ENCODE data around the gene SLC35G6.
"Not testable (repeated sequence)": the region's sequence is repeated elsewhere in the genome, so short reads cannot be mapped to it uniquely, and the experiment has no call there.

Gene SLC35G6

DNA sequence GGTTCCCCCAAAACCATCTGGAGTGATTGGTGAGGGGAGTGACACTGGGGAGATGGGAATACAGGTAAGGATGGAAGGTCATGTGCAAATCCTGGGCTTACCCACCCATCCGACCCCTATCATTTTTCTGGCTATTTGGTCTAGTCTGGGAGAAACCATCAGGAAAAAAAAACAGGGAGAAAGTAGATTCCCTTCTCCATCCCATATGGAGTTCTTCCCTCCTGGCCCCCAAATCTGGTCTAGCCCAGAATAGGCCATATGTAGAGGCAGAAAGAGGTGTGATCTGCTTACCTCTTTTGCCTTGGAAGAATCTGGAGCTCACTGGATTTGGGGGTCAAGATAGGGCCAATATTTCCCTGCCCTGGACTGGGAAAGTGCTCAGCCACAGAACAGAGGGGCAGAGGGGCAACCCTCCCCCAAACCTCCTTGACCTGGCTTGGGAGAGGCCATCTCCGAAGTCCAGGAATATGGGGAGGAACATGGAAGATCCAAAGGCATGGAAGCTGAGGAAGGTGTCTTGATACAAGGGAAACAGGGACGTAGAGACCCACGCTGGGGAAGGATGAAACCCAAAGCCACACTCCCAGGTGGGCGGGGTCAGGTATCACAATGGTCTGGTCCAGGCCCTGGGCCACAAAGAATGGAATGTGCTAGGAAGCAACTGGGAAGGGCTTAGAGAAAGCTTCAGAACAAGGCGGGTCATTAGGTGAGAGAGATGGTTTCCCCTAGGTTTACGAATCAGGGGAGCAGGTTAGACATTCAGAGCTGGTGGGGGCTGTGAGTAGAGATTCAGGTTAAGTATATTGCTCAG lies 20.2 kb upstream of the SLC35G6 start:
- no peak for DNase-seq

DNA sequence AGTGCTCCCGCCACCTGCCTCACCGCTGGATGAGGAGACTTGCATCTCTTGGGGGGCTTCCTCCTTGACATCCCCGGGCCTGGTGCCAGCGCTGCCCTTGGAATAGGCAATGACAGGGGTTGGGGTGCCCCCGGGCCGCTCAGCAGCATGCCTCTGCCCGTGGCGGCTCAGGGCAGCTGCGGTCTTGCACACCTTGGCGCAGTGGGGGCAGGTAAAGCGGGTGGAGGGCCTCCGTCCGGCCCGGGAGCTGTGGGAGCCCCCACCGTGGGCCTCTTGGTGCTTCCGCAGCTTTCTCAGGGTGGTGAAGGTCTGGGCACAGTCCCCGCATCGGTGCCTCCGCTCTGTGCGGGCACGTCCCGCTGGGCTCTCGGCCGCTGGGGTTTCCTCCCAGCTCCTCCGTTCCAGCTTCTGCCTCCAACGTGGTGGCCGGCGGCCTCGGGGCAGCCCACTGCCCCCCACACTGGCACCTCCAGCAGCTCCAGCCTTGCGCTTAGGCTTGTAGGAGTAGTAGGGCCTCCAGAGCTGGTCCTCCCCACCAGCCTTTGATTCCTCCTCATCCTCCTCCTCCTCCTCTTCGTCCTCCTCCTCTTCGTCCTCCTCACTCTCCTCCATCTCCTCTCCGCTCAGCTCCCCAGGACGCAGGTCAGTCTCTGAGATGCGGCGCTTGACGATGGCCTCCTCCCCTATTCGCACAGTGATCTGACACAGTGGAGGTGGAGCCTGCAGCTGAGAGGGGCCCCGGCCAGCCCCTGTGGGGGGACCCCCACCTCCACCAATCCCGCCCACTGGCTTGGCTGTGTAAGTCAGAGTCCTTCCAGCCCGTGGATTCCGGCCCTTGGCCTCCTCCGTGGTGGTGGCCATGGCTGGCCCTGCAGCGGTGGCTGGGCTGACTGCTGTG lies 18.5 kb upstream of the SLC35G6 start:
- no peak for DNase-seq

DNA sequence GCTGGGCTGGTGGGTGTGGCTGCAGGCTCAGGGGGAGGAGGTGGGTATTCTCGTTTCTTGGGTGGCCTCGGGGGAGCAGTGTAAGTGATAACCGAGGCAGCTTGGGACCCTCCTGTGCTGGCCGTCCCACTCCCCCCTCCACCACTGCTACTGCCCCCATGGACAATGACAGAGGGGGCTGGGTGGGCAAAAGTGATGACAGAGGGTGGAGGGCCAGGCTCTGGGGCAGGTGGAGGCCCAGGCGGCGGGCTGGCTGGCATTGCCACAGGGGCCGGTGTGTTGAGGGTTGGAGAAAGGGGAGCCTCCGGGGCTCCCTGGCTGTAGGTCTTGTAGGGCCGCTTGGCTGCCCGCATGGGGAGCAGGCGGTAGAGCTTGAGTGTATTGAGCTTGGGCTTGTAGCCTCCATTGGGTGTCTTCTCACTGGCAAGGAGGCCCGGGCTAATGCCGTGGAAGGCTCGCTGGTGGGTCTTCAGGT lies 17.8 kb upstream of the SLC35G6 start:
- DNase-seq, result no peak

DNA sequence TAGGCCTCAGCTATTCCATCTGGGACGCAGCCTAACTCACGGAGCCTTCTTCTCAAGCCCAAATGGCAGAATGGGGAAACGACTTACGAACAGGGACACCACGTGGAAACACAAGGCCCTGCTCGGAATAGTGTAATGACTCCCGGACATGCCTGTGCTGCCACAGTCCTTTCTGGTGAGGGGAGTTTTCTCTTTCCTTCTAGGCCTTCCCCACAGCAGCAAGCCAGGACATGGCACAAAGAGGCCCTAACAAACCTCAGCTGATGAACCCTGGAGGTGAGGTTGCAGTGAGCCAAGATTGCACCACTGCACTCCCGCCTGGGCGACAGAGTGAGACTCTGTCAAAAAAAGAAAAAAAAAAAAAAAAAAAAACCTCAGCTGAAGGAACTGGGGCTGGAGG lies 17.2 kb upstream of the SLC35G6 start:
- DNase-seq, result no peak

DNA sequence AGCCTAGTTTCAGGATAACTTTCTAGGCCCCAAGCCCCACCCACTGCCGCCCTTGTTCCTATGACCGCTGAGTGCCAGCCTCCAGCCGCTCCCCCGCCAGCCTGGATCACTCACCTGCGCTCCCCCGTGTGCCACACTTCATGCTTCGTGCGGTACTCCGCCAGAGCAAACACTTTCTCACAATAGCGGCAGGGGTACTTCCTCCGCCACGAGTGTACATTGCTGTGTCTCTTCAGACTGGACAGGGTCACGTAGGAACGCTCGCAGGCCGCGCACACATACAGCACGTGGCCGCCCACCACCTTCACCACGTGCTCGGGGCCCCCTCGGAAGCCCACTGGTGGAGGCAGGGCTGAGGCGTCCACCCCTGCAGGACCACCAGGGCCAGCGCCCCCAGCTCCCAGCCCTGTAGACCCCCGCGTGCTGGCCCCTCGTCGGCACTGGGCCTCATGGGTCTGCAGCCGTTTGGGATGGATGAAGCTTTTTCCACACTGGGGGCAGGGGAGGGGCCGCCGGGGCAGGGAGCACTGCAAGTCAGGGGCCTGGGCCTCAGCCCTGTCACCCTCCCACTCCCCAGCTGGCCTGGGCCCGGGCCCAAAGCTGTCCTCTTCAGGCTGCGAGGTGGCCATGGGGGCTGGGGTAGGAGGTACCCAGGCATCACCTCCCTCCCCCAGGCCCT lies 15.5 kb upstream of the SLC35G6 start:
- no peak for DNase-seq

DNA sequence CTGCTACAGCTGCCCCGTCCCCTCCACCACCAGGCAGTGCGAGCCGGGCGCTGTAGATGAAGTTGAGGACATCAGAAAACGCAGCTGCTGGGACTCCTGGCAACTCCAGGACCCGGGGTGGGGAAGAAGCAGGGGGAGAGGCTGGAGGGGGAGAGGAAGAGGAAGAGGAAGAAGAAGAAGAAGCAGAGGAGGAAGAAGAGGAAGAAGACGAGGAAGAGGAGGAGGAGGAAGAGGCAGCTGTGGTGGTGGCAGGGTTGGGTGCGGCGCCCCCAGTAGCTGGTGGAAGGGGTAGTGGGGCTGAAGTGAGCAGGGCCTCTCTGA lies 15.0 kb upstream of the SLC35G6 start:
- DNase-seq, result no peak

DNA sequence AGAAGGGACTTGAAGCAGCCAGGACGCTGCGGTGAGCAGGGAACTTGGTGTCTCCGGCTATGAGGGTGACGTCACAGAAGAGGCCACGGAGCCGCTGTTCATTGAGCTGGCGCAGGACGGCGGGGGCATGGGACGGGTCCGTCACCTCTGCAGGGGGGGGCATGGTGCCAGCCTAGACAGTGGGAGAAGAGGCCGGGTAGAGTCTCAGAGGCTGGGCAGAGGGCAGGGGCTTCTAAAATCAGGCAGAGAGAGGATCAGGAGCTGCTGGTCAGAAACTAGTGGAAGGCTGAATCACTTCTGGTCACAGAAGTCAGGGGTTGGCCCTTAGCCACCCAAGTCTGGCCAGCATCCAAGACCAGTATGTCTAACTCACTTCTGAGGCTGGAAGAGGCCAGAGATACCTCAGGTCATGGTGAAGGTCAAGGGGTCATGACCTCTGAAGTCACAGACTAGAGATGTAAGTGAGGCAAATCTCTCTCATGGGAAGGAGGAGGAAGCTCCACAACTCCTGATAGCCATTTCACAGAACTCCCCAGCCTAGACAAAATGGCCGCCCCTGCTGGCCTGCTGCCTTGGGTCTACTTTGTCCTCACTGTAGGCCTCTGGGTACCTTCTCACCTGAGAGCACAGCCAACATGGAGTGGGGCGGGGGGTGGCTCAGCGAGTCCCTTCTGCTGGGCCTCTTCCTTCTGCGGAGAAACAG lies 14.5 kb upstream of the SLC35G6 start:
- DNase-seq, result no peak

DNA sequence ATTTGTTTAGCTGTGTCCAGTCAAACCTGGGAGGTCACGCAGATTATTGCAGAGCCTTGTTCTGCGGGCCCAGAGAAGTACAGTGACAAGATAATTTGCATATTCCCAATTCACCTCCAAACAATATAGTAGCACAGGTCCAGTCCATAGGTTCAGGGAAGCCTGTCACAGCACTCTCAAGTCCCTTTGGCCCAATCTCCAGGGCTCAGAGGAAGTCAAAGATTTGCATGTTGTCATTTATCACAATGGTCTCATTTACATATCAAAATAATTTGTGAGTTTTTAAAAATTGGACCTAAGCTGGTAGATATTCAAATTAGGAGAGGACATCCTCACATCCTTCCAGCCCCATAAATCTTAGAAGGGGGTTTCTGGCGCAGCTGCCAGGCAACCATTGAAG lies 13.7 kb upstream of the SLC35G6 start:
- DNase-seq, result no peak

DNA sequence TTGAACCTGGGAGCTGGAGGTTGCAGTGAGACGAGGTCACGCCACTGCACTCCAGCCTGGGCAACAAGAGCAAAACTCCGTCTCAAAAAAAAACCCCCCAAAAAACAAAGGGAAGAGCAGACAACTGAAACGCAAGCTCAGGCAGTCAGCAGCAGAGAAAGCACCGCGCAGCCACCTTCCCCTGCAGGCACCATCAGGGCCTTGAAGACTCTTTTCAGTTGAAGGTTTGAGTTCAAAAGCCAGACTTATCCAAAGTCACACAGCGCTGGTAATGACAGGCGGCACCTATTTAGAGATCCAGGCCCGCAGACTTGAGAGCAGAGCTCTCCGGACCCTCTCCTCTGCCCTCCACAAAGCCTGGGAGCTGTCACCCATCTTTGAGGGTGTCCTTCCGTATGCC lies 13.0 kb upstream of the SLC35G6 start:
- no peak for DNase-seq

DNA sequence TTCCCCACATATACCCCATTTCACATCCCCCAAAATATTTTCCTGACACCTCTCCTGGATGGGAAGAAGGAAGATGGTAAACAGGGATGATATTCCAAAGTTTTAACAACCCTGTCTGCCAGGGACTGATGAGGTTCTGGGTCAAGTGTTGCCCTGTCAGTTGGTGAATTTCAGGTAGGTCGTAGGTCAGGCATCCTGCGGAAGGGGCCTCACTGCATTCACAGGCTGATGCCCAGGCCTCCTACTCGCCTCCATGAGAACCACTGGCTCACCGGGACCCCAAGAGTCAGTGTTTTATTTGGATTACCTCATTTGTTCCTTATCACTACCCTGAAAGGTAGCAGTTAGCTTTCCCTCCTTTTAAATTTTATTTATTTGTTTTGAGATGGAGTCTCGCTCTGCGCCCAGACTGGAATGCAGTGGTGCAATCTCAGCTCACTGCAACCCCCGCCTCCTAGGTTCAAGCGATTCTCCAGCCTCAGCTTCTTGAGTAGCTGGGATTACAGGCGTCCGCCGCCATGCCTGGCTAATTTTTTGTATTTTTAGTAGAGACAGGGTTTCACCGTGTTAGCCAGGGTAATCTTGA lies 12.3 kb upstream of the SLC35G6 start:
- no peak for DNase-seq

DNA sequence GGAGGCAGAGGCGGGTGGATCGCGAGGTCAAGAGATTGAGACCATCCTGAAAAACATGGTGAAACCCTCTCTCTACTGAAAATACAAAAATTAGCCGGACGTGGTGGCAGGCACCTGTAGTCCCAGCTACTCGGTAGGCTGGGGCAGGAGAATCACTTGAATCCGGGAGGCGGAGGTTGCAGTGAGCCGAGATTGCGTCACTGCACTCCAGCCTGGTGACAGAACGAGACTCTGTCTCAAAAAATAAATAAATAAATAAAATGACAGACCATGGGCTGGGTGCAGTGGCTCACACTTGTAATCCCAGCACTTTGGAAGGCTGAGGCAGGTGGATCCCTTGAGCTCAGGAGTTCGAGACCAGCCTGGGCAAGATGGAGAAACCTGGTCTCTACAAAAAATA lies 11.4 kb upstream of the SLC35G6 start:
- DNase-seq, result not testable (repeated sequence)

DNA sequence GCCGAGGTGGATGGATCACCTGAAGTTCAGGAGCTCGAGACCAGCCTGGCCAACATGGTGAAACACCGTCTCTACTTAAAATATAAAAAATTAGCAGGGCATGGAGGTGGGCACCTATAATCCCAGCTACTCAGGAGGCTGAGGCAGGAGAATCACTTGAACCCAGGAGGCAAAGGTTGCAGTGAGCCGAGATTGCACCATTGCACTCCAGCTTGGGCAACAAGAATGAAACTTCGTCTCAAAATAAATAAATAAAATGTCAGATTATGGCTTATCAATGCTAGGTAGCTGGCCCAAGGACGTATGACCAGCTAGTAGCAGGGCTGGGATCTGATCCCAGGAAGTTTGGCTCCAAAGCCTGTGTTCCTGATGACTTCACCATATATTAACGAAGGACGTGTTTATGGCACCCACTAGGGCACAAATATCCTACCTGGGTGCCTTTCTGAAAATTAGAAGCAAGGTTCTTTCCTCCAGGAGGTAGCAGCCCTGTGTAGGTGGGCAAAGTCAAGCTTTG lies 10.7 kb upstream of the SLC35G6 start:
- DNase-seq, result not testable (repeated sequence)

DNA sequence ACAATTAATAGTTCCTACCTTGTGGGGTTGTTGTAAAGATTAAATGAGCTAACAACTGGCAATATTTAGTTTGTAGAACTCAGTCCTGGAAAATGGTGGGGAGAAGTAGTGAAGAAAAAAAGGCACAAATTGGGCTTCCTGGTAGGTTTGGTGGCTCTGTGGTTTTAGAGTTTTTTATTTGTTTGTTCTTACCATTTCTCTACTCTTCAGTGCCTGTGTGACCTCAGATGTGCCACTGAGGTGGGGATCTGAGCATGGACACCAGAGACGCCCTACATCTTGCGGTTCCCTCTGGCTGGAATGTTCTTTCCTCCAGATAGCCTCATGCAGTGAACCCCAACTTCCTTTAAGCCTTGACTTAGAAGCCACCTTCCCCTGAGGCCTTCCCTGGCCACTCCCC lies 9.5 kb upstream of the SLC35G6 start:
- no peak for DNase-seq

DNA sequence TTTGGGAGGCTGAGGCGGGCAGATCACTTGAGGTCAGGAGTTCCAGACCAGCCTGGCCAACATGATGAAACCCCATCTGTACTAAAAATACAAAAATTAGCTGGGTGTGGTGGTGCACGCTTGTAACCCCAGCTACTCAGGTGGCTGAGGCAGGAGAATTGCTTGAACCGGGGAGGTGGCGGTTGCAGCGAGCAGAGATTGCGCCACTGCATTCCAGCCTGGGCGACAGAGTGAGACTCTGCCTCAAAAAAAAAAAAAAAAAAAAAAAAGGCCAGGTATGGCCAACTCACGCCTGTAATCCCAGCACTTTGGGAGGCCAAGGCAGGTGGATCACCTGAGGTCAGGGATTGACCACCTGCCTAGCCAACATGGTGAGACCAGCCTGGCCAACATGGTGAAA lies 6.5 kb upstream of the SLC35G6 start:
- not testable (repeated sequence) for DNase-seq

DNA sequence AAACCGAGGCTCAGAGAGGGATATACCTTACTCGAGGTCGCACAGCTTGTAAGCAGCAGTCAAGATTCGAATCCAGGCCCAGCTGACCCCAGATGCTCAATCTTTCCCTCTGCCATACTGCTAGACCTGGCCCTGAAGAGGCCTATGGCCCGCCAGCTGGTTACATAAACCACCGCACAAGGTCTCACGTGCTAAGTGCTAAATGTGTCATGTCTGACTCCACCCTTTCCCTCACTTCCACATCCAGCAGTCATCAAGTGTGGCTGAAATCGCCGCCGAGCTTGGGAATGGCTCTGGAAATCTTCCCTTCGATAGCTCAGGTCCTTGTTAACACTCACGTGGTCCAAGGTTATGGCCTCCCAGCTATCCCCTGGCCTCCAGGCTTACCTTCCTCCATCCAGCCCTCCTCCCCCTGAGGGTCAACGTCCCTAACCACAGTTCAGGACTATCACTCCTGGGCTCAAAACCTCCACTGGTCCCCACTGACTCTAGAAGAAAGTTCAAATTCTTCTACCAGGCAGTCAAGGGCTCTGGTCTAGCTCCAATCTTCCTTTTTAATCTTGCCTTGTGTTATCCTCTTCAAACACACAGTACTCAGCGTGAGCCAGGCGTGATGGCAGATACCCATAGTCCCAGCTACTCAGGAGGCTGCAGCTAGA lies 5.4 kb upstream of the SLC35G6 start:
- no peak for DNase-seq

DNA sequence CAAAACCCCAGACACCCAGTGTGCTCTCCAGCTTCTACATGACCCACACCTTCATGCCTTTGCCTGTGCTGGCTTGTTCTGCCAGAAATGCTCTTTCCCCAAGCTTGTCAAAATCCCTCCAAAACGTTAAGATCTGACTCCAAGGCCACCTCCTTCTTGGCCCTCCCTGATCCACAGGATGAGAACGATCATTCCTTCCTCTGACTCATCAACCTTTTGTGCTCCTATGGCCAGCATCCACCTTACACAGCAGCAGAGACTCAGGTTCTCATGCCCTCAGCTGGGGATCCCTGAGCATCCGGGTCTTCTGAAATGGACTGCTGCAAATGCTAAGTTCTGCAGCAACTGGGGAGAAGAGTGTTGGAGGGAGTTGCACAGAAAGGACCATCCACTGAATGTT lies 4.8 kb upstream of the SLC35G6 start:
- no peak for DNase-seq

DNA sequence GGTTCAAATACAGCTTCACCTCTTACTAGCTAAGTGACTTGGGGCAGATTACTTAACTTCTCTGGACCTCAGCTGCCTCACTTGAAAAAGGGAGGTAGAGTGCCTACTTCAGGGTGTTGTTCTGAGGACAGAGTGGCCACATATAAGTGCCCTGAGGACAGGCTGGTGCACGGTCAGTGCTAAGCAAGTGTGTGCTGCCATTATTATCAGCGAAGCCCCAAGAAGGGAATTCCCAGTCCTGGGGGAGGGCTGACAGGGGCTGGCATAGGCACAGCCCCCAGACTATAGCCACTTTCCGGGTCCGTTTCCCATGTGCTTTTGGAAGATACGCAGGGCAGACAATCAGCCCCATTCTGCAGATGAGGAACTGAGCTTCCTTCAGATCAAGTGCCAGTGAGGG lies 4.3 kb upstream of the SLC35G6 start:
- DNase-seq, result no peak

DNA sequence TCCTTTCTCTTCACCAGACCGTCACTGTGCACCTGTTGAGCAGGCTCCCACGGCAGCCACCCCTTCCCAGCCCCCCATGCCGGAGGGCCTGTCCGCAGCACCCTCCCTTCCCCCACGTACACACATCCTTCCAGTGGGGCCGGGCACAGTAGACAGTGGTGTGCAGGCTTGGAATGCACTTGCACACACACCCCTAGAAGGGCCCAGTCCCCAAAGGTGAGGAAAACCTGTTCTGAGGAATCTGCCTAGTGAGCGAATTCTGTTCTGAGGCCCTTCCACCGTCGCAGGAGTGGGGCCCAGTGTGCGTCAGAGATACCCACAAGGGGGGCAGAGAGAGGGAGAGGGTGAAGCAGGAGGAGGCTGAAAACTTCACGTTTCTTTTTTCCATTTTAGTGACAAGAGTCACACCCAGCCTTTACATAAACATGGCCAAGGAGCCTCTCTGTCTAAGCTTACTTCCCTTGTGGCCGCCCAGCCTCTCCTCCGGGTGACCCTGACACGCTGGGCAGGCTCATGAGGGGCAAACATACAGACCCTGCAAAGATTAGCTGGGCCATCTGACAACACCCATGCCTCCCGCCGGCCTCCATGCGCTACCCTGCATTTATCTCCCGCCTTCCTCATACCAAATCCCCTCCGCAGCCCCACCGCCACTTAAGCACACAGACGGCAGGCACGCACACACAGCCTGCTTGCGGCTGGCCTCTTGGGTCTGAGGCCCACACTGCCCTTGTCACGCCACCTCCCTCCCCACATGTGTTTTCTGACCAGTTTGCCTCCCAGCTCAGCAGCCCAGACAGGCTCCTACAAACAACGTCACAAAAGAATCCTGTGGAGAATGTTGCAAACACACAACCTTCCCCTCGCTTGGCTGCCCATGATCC lies 3.6 kb upstream of the SLC35G6 start:
- no peak for DNase-seq

DNA sequence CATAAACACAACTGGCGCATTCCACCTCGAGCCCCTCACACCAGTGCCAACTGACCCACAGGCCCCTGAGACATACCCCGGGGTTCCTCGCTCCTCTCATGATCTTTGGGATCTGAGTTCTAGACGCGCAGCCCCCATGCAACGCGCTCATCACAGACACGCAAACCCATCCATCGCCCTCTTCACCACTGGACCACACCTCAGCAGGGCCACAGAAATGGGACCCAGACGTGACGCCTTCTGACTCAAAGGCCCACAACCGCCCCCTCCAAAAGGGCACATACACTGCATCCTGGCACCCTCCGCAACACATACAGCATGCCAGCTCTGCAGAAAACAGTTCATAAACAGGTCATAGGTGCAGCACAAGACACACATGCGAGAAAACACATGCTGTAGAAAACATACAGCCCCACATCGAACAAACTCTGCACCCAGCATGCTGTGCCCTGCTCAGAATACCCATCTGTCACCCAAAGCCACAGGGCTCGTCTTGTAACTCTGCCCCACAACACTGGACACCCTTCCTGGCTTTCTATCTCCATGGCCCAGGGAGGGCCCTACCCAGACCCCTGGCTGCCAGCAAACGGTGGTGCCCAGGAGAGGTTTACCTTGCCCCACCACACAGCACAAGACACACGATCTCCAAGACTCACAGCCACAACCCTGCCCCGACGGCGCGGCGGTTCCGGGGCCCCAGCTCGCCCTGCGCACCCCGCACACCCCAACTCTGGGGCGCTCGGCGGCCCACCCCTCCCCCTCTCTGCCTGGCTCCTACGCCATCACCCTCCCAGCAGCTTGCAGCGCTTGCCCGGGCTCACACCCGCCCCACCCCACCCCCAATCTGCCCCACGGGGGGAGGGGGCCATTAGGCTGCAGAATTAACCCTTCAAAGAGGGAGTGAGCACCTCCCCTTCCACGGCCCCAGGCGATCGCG lies 2.7 kb upstream of the SLC35G6 start:
- DNase-seq, result peak; percentile 60

Measured in activated CD4-positive, CD25-positive, alpha-beta regulatory T cell treated with anti-CD3 and anti-CD28 coated beads, Interleukin-2, amount 50 U/mL, for 72 hours (primary cell).